GM10847 (cell line): ENCODE data around the gene CCDC7.

Experiments used
- POLR2A ChIP-seq: IDR thresholded peaks from 2 replicates; pipeline ENCODE4 v1.6.1; 2011; ENCODE audit not compliant: insufficient read length; ENCODE audit errors: extremely low read depth

CCDC7 gene

DNA sequence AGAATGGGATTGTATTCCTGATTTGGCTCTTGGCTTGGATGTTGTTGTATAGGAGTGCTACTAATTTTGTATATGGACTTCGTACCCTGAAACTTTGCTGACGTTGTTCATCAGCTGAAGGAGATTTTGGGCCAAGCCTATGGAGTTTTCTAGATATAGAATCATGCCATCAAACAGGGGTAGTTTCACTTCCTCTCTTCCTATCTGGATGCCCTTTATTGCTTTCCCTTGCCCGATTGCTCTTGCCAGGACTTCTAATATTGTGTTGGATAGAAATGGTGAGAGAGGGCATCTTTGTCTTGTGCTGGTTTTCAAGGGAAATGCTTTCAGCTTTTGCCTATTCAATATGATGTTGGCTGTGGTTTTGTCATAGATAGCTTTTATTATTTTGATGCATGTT is 92.3 kb downstream of the CCDC7 start:
- no peak for TF ChIP-seq POLR2A

- TF ChIP-seq POLR2A, result no peak
Measured at GRCh38 chr10:32540691-32541470, 94.9 kb downstream of the CCDC7 start.

GRCh38 chr10:32548208-32548607 is 102.3 kb downstream of the CCDC7 start:
- no peak for TF ChIP-seq POLR2A

- no peak for TF ChIP-seq POLR2A
Measured at GRCh38 chr10:32556783-32557395, 110.9 kb downstream of the CCDC7 start.

- no peak for TF ChIP-seq POLR2A
Measured at GRCh38 chr10:32577448-32577847, 131.5 kb downstream of the CCDC7 start.

DNA sequence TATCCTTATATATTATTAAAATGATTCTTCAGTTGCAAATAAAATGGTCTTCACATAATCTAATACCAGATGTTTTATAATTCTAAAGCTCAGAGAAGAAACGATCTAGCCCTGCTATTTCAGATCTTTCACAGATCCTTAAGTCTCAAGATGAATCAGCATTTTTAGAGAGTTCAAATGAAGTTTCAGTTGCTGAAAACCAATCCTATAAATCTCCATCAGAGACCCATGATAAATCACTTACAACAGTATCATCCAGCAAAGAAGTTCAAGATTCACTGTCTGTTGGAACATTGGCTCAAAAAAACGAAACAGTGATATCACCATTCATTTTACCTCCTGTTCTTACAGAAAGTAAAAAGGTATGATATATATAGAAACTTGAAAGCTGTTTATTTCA is 137.0 kb downstream of the CCDC7 start:
- TF ChIP-seq POLR2A, result no peak

DNA sequence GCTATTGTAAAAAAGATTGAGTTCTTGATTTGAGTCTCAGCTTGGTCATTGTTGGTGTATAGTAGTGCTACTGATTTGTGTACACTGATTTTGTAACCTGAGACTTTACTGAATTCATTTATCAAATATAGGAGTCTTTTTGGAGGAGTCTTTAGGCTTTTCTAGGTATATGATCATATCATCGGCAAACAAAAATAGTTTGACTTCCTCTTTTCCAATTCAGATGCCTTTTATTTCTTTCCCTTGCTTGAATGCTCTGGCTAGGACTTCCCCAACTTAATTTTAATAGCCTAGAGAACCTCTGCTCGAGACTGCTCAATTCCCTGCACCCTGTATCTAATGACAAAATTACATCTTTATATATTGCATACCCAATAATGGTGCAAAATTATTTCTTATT is 154.4 kb downstream of the CCDC7 start:
- TF ChIP-seq POLR2A, result no peak

DNA sequence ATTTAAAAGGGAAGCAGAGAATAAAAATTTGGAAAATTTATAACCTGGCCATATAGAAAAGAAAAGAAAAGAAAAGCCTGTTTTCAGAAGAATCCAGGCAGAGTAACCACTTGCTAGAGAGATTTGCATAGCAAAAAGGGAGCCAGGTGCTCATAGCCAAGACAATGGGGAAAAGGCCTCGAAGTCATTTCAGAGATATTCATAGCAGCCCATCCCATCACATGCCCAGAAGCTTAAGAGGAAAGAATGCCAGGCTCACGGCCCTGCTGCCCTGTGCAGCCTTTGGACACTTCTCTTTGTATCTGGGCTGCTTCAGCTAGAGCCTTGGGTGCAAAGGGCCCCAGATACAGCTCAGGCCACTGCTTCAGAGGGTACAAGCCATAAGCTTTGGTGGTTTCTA is 159.8 kb downstream of the CCDC7 start:
- TF ChIP-seq POLR2A, result no peak

DNA sequence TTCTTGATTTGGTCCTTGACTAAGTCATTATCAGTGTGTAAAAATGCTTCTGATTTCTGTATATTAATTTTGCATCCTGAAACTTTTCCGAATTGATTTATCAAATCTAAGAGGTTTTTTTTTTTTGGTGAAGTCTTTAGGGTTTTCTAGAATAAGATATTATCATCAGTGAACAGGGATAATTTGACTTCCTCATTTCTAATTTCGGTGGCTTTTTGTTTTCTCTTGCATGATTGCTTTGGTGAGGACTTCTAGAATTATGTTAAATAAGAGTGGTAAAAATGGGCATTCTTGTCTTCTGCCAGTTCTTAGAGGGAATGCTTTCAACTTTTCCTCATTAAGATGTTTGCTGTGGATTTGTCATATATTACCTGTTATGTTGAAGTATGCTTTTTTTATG is 170.5 kb downstream of the CCDC7 start:
- TF ChIP-seq POLR2A, result no peak

DNA sequence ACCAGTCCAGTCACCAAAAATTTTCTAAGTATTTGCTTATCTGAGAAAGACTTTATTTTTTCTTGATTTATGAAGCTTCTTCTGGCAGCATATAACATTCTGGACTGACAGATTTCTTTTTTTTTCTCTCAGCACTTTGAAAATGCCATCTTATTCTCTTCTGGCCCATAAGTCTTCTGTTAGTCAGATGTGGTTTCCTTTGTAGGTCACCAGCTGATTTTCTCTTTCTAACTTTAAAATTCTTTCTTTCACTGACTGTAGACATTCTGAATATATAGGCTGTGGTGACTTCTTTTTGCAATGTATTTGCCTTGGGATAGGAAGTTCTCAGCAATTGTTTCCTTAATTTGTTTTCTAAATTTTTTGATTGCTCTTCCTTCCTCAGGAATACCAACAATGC is 172.5 kb downstream of the CCDC7 start:
- no peak for TF ChIP-seq POLR2A

DNA sequence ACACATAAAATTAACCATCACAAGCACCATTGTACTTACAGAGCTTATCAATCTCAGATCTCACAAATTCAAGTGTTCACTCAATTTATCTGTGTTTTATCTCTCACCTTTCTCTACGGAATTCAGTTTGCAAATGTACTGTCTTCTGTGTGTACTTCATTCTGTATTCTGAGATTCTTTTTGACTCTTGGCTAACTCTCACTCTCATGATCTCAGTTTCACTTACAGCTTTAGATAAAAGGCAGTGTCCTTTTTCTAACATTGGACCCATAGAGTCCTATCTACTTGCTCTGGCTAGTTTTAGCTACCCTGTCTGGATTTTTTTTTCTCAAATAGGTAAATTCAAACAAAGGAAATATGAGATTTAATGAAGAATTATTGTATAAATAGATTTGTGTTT is 176.0 kb downstream of the CCDC7 start:
- TF ChIP-seq POLR2A, result no peak

DNA sequence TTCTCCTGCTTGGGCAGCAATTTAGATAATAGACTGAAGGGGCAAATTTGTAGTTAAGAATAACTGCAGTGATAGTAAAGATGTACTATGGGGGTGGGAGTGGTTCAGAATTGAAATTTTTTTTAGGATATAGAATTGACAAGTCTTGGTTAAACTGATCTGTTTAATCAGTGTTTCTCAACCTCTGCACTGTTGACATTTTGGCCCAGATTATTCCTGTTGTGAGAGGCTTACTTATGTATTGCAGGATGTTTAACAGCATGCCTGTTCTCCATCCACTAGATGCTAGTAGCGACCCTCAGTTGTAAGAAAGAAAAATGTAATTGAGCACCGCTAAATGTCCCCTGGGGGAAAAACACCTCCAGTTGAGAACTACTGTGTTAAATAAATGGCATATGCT is 176.5 kb downstream of the CCDC7 start:
- no peak for TF ChIP-seq POLR2A

DNA sequence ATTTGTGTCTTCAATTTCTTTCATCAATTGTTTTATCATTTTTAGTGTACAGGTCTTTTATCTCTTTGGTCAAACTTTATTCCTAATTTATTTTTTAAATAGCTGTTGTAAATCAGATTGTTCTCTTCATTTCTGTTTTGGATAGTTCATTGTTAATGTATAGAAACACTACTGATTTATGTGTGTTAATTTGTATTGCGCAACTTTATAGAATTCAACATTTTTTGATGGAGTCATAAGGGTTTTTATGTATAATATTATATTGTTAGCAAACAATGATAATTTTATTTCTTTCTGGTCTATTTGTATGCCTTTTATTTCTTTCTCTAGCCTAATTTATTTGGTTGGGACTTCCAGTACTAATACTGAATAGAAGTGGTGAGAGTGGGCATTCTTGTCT is 181.2 kb downstream of the CCDC7 start:
- TF ChIP-seq POLR2A, result no peak

DNA sequence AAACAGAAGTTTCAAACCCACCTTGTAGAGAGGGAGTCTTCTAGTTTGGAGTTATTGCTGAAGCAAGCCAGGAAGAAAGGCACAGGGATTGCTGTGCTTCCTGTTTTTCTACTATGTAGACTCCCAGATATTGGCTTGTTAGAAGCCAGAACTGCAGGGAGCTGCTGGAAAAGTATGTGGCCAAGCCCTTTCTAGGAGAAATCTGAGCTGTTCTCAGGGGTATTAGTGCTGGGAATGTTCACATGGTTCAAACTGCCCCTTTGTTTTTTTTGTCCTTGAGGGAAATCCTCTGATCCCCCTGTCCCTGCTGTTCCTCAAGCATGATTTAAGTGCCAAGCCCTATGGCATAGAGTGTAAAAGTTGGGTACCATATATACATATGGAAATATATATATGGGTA is 184.0 kb downstream of the CCDC7 start:
- no peak for TF ChIP-seq POLR2A

GRCh38 chr10:32646535-32646934 is 200.6 kb downstream of the CCDC7 start:
- no peak for TF ChIP-seq POLR2A

- no peak for TF ChIP-seq POLR2A
Measured at GRCh38 chr10:32650246-32650655, 204.3 kb downstream of the CCDC7 start.

DNA sequence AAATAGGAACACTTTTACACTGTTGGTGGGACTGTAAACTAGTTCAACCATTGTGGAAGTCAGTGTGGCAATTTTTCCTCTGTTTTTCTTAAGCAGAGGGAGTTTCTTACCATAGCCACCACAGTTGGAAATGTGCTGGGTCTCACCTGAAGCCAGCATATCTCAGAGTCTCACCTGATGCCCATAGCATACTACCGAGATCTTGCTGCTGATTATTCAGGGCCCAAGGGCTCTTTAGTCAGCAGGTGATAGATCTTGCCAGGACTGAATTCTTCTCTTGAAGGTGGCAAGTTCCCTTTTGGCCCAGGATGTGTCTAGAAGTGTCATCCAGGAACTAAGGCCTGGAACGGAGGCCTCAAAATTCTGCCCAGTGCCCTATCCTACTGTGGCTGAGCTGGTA is 215.4 kb downstream of the CCDC7 start:
- TF ChIP-seq POLR2A, result no peak
